HepG2 (cell line): ENCODE data around the gene ANXA9. TPM values are rescaled to one million over a fixed set of nuclear protein-coding genes. Genes with fewer than 3 reads are reported as not detected.

Experiments used
- CHD2 ChIP-seq: IDR thresholded peaks from 2 replicates; pipeline ENCODE4 v1.6.1; 2011; ENCODE audit warnings: low read depth, low read length, improper control_type of control experiment
- DBP ChIP-seq: sonication (generic); formaldehyde crosslinking; IDR thresholded peaks from 2 replicates; pipeline ENCODE4 v1.4.0; 2020; ENCODE audit warnings: missing genetic modification reagents; ENCODE audit errors: not compliant biosample characterization
- GATAD2A ChIP-seq: IDR thresholded peaks from 2 replicates; pipeline ENCODE4 v1.6.1; 2016
- GPN1 ChIP-seq: sonication (generic); formaldehyde crosslinking; IDR thresholded peaks from 2 replicates; pipeline ENCODE4 v1.5.1; 2020; ENCODE audit warnings: missing genetic modification reagents, borderline replicate concordance
- HES4 ChIP-seq: sonication (generic); formaldehyde crosslinking; IDR thresholded peaks from 2 replicates; pipeline ENCODE4 v1.9.0; 2021; ENCODE audit warnings: mild to moderate bottlenecking, missing genetic modification reagents, borderline replicate concordance
- HOXA9 ChIP-seq: sonication (generic); formaldehyde crosslinking; IDR thresholded peaks from 2 replicates; pipeline ENCODE4 v1.8.1; 2022; ENCODE audit warnings: missing genetic modification reagents, mild to moderate bottlenecking, moderate library complexity, borderline replicate concordance
- IRX3 ChIP-seq: sonication (generic); formaldehyde crosslinking; IDR thresholded peaks from 2 replicates; pipeline ENCODE4 v1.8.1; 2023; ENCODE audit warnings: mild to moderate bottlenecking, low read depth, missing genetic modification reagents, borderline replicate concordance
- JDP2 ChIP-seq: sonication (generic); formaldehyde crosslinking; IDR thresholded peaks from 2 replicates; pipeline ENCODE4 v1.8.1; 2022; ENCODE audit warnings: missing genetic modification reagents, borderline replicate concordance
- MTF1 ChIP-seq: sonication (generic); formaldehyde crosslinking; IDR thresholded peaks from 2 replicates; pipeline ENCODE4 v1.5.0; 2020; ENCODE audit warnings: missing genetic modification reagents
- NFKB2 ChIP-seq: sonication (generic); formaldehyde crosslinking; IDR thresholded peaks from 2 replicates; pipeline ENCODE4 v1.4.0; 2020; ENCODE audit warnings: missing genetic modification reagents, borderline replicate concordance
- PRDM4 ChIP-seq: sonication (generic); formaldehyde crosslinking; IDR thresholded peaks from 2 replicates; pipeline ENCODE4 v1.9.0; 2021; ENCODE audit warnings: missing genetic modification reagents, borderline replicate concordance
- RARG ChIP-seq: sonication (generic); formaldehyde crosslinking; IDR thresholded peaks from 2 replicates; pipeline ENCODE4 v1.4.0; 2020; ENCODE audit warnings: low read depth, mild to moderate bottlenecking, missing genetic modification reagents
- SOX13 ChIP-seq, 3 experiments: fragments of 450-650 bp in 1 of 3; sonication (generic) in 1 of 3; formaldehyde crosslinking in 1 of 3; IDR thresholded peaks in 2 of 3; conservative IDR thresholded peaks in 1 of 3; 2 replicates each; pipeline versions ENCODE4 v1.5.0 to v1.6.1; 2016 to 2020; ENCODE audit warnings: antibody characterized with exemption in 1 of 3, mild to moderate bottlenecking in 1 of 3, missing compliant biosample characterization in 1 of 3, missing genetic modification reagents in 1 of 3, moderate library complexity in 1 of 3
- TRIM24 ChIP-seq: sonication (generic); formaldehyde crosslinking; IDR thresholded peaks from 2 replicates; pipeline ENCODE4 v1.8.0; 2022; ENCODE audit warnings: mild to moderate bottlenecking, missing genetic modification reagents
- WIZ ChIP-seq: sonication (generic); formaldehyde crosslinking; IDR thresholded peaks from 2 replicates; pipeline ENCODE4 v1.5.1; 2020; ENCODE audit warnings: mild to moderate bottlenecking, missing genetic modification reagents
- XRCC5 ChIP-seq: fragments of 200-400 bp; formaldehyde crosslinking; optimal IDR thresholded peaks from 2 replicates; pipeline ENCODE3; 2017; ENCODE audit warnings: mild to moderate bottlenecking, low read length
- ZNF180 ChIP-seq: sonication (generic); formaldehyde crosslinking; IDR thresholded peaks from 2 replicates; pipeline ENCODE4 v1.4.0; 2020; ENCODE audit warnings: low read depth, missing genetic modification reagents, borderline replicate concordance
- ZNF260 ChIP-seq: sonication (generic); formaldehyde crosslinking; IDR thresholded peaks from 2 replicates; pipeline ENCODE4 v1.4.0; 2020; ENCODE audit warnings: missing genetic modification reagents, low read depth, mild to moderate bottlenecking, borderline replicate concordance
- ZNF337 ChIP-seq: sonication (generic); formaldehyde crosslinking; IDR thresholded peaks from 2 replicates; pipeline ENCODE4 v1.5.1; 2020; ENCODE audit warnings: missing genetic modification reagents, low read depth, mild to moderate bottlenecking, borderline replicate concordance
- ZNF512 ChIP-seq: sonication (generic); formaldehyde crosslinking; IDR thresholded peaks from 2 replicates; pipeline ENCODE4 v1.4.0; 2020; ENCODE audit warnings: mild to moderate bottlenecking, missing genetic modification reagents
- ZNF550 ChIP-seq: sonication (generic); formaldehyde crosslinking; IDR thresholded peaks from 2 replicates; pipeline ENCODE4 v1.4.0; 2020; ENCODE audit warnings: mild to moderate bottlenecking, missing genetic modification reagents, borderline replicate concordance
- ZNF749 ChIP-seq: sonication (generic); formaldehyde crosslinking; IDR thresholded peaks from 2 replicates; pipeline ENCODE4 v1.8.0; 2022; ENCODE audit warnings: mild to moderate bottlenecking, missing genetic modification reagents, moderate library complexity, borderline replicate concordance
- polyA plus RNA-seq, 8 experiments: library from polyadenylated mRNA; depleted of rRNA in 3 of 8; stranded (reverse) in 7 of 8; unstranded in 1 of 8; fragments of >200 nt; fragmentation: Illumina TruSeq in 4 of 8; extraction: Trizol in 4 of 8; gene quantifications; 2 replicates each; pipeline versions ENCODE4 v1.2.1 to v1.2.3, GENCODE V29; 2011 to 2016; ENCODE audit warnings: low read depth in 4 of 8, missing spikeins in 1 of 8, mixed read lengths in 1 of 8; ENCODE audit not compliant: insufficient read depth in 1 of 8
- total RNA-seq, 5 experiments: library from RNA; depleted of rRNA; stranded (reverse); fragments of >200 nt; fragmentation: Illumina TruSeq; extraction: Trizol; gene quantifications; 2 replicates each; pipeline ENCODE4 v1.2.3, GENCODE V29; 2016; ENCODE audit warnings: low read depth in 1 of 5
- TF ChIP-seq, protein P1 (sequence below): sonication (generic); formaldehyde crosslinking; IDR thresholded peaks from 2 replicates; pipeline ENCODE4 v1.4.0; 2020; ENCODE audit warnings: missing genetic modification reagents

Gene ANXA9
- total and polyA plus RNA-seq, 2 of the 13 experiments (the other 11 are each of a cell fraction or from before 2014, with no cell fraction given), result 13.3 to 23.9 TPM

GRCh38 chr1:150971583-150972416 lies 10.3 kb upstream of the ANXA9 start (continued):
- TF ChIP-seq NFKB2 (CRISPR knock-in tag), result peak; percentile 68; the same call in 1 of the 2 replicates
- TF ChIP-seq GPN1, result no peak
- TF ChIP-seq RARG, result no peak
- TF ChIP-seq ZNF260 (CRISPR knock-in tag), result no peak
- TF ChIP-seq HOXA9 (CRISPR knock-in tag), result 0 out of 2 replicates have a peak, but pooled peaks have one; percentile 51
- no peak; the same call in 1 of the 2 replicates for TF ChIP-seq JDP2 (CRISPR knock-in tag)
- no peak for TF ChIP-seq ZNF180 (CRISPR knock-in tag)
- no peak for TF ChIP-seq CHD2
- TF ChIP-seq ZNF749 (CRISPR knock-in tag), result no peak; the same call in 1 of the 2 replicates
- no peak for TF ChIP-seq XRCC5
- TF ChIP-seq ZNF550 (CRISPR knock-in tag), result no peak
- TF ChIP-seq HES4 (CRISPR knock-in tag), result no peak
- TF ChIP-seq WIZ (CRISPR knock-in tag), result no peak
- TF ChIP-seq TRIM24 (CRISPR knock-in tag), result no peak
- TF ChIP-seq SOX13 (IDR thresholded peaks at IDR 0.05), result no peak
- TF ChIP-seq SOX13 (CRISPR knock-in tag; conservative IDR thresholded peaks at IDR 0.05 in 1 of 2, IDR thresholded peaks at IDR 0.05 in 1 of 2), result no peak
- no peak for TF ChIP-seq DBP (CRISPR knock-in tag)
- no peak for TF ChIP-seq MTF1 (CRISPR knock-in tag)
- no peak for TF ChIP-seq IRX3 (CRISPR knock-in tag)
- TF ChIP-seq ZNF512 (CRISPR knock-in tag), result no peak
- TF ChIP-seq PRDM4 (CRISPR knock-in tag), result no peak
- TF ChIP-seq ZNF337, result 0 out of 2 replicates have a peak, but pooled peaks have one; percentile 74
- TF ChIP-seq GATAD2A (CRISPR knock-in tag), result 0 out of 2 replicates have a peak, but pooled peaks have one; percentile 19
- TF ChIP-seq, protein P1, sequence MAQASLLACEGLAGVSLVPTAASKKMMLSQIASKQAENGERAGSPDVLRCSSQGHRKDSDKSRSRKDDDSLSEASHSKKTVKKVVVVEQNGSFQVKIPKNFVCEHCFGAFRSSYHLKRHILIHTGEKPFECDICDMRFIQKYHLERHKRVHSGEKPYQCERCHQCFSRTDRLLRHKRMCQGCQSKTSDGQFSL (CRISPR knock-in tag), result 0 out of 2 replicates have a peak, but pooled peaks have one; percentile 26
